COR-L47 (cell line): ENCODE data around the gene VAC14.
A peak's percentile ranks its signal among the peaks of the same experiment; 100 is the strongest.

Experiments used
- DNase-seq: peaks from one replicate; lab custom pipeline; 2025; lab: John Stamatoyannopoulos, UW

Gene VAC14

GRCh38 chr16:70692873-70693671 lies 107.9 kb downstream of the VAC14 start:
- DNase-seq = no peak

DNA sequence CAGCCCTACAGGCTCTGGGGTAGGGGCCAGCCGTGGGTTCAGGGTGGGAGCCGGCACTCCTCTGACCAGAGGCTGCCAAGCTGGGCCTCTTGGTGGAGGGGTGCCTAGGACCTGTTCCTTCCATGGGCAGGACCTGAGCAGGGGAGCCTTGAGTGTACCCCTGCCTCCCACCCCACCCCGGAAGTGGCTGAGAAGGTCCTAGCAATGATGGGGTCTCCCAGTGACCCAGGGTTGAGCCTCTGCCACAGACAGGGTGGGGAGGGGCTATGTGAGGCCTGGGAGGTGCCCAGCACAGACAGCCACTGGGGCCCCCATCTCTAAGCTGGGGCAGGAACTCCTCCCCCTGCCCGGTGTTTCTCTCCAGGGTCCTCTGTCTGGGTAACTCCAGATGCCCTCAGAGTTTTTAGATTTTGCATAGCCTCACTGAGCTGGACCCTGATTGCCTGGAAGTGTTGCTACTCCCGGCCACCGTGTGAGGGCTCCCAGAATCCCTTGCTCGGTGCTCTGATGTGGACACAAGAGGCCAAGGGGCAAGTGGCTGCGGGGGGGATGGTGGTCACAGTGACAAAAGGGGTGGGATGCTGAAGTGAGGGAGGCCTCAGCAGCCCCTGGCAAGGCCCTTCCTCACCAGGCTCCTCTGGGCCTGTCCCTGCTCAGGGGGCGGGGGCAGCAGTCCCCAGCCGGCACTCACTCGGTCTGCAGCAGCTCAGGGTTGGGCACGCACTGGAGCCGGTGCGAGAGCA lies 108.7 kb downstream of the VAC14 start:
- no peak for DNase-seq

DNA sequence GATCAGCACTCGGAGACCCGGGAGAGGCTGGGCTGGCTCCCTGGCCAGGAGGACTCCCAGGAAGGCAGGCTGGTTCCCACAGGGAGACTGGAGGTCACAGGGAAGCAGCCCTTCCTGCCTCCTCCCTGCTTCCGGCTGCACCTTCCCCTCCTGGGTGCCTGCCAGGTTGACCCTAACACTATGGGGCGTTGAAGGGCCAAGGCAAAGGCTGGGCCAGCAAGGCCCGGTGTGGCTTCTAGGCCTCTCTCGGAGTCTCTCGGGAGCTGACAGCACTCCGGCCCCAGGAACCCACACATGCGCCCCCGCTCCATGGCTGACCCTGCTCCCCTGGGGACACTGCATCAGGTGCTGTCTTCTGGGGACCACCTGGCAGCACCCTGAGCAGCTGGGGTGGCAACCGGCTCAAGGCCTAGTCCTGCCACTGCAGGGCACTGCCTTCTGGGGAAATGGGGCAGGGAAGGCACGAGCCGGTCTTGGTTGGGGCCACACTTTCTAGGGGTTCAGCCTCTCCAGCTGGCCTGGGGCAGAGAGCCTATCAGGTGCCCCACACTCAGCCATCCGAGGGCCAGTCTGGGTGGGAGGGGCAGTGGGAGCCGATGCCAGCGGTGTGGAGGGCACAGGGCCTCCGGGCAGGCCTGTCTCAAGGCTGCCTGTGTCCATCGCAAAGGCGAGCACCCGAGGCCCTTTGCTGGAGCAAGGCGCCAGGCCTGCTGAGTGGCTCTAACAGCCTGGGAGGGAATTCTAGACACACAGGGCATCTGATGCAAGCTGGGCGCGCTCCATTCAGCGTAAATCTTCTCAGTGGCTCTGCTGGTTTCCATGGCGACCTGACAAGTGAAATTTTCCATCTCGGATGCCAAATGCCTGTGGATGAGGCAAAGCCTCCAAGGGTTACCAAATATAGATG lies 109.5 kb downstream of the VAC14 start:
- no peak for DNase-seq

GRCh38 chr16:70689970-70690891 lies 110.7 kb downstream of the VAC14 start:
- DNase-seq = no peak

GRCh38 chr16:70689035-70689969 lies 111.7 kb downstream of the VAC14 start:
- DNase-seq = no peak

GRCh38 chr16:70688246-70688742 lies 112.7 kb downstream of the VAC14 start:
- DNase-seq = no peak

DNA sequence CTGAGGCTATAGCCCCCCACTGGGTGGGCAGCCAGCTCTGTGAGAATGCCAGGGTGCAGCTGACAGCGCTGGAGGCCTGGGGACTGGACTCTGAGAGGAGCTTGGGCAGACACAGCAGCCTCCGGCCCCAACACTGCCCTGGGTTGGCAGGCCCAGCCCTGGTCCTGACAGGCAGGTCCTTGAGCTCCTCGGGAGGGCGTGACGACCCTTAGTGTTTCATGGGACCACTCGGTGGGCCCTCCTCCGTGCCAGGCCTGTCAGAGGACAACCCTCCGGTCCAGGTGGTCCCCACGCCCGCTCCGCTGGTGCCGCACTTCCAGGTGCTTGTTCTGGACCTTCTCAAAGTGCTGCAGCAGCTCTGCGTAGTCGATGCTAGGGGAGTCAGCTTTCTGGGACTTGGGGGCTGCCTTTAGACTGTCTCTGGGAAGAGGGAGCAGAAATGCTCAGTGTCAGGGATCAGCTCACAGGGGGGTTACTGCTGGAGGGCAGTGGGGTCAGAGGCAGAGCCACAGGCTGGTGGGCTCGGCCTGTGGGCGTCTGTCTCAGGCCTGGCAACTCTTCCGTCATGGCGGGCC lies 113.2 kb downstream of the VAC14 start:
- no peak for DNase-seq

DNA sequence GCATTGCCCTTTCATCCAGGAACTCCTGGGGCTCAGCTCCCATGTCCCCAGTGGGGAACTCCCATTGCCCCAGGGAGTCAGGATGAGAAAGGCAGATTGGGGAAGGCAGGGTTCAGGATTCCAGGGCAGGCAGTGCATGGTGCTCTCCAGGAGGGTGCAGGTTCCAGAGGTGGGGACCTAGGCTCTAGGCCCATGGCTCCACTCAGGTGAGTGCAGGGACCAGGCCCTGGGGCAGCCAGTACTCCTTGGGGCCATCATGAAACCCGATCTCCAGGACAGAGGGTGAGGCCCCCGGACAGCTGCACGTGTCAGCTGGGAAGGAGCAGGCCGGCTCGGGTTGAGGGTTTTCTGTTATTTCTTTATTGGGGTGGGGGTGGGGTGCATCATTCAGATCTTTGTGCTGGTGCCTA lies 113.9 kb downstream of the VAC14 start:
- DNase-seq = no peak

DNA sequence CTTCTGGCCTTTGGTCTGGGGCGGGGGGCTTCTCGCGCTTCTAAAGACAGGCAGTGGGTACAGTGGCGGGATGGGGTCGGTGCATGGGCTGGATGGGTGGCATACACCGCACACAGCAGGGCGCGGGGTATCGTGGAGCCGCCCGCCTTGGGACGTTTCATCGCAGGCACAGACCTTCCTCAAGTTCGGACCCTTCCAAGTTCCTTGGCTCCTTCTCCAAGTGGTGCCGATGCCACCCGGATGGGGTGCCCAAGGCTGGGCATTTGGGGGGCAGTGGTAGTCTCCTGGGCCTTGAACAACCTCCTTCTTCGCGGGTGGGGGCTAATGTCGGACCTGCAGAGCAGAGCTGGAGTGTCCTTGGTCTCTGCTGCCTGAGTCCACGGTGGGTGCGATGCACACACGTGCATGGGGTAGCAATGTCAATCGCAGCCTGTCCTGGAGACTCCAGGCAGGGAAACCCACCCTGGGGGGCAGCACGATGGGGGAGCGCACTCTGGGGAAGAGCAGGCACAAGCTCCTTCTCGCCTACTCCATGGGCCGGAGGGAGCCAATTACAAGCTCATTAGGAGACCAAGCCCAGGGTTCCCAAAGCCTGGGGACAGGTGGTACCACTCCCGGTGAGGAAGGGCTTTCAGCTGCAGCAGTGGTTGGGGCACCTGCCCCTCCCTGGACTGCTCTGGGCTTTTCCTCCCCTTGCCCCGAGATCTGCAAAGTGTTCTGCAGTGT lies 114.4 kb downstream of the VAC14 start:
- DNase-seq = no peak

DNA sequence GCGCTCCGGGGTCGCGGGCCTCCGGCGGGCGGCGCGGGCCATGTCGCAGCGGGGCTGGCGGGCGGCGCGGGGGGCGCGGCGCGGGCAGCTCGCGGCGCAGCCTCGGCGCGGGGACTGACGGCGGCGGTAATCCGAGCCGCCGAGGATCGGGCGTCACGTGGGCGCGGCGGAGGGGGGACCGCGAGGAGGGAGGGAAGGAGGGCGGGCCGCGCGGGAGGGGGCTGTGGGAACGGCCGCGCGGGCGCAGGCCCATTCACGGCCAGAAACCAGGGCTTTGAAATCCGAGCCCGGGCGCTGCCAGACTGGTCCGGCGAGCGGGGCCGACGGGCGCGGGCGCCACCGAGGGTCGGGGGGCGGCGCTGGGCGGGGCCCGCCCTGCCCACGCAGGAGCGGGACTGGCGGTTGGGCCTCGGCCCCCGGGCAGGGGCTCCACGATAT lies 115.0 kb downstream of the VAC14 start, which contains the start of gene MTSS2:
Gene MTSS2 (minus strand): TSS at position 116 of the 438 bp plus-strand sequence. CDS start 262 bp downstream, outside the sequence.
- DNase-seq = peak; percentile 75

DNA sequence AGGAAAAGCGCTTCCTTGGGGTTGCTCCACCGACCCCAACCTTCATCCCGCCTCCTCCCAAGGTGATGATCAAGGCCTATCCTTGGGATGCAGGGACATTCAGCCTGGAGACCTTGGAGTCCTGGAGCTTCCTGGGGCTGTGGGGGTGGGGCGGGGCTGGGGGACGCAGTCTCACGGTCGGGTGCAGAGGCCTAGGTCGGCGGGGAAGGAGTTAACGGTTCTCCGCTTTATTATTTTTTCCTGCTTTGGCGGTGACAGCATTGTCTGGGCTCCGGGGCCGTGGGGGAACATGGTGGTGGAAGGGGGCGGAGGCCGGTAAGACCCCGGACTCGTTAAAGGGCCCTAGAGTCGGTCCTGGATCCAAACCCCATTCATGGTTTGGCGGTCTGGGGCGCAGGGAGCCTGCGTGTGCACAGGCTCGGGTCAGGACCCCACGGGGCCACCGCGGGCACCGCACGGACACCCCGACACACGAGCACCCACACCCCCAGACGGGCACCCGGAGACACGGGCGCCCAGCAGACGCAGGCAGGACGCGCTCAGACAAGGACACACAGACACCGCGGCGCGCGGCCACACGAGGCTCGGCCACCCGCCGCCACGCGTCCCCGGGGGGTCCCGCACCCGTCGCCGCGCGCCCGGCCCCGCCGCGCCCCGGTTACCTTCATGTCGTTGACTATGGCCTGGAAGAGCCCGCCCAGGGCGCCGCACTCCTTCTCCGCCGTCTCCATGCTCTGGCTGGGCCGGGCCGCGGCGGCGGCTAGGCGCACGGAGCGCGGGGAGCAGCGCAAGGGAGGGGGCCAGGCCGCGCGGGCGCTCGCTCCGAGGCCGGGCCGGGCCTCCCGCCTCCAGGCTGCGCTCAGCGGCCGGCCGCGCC lies 115.7 kb downstream of the VAC14 start:
- no peak for DNase-seq

DNA sequence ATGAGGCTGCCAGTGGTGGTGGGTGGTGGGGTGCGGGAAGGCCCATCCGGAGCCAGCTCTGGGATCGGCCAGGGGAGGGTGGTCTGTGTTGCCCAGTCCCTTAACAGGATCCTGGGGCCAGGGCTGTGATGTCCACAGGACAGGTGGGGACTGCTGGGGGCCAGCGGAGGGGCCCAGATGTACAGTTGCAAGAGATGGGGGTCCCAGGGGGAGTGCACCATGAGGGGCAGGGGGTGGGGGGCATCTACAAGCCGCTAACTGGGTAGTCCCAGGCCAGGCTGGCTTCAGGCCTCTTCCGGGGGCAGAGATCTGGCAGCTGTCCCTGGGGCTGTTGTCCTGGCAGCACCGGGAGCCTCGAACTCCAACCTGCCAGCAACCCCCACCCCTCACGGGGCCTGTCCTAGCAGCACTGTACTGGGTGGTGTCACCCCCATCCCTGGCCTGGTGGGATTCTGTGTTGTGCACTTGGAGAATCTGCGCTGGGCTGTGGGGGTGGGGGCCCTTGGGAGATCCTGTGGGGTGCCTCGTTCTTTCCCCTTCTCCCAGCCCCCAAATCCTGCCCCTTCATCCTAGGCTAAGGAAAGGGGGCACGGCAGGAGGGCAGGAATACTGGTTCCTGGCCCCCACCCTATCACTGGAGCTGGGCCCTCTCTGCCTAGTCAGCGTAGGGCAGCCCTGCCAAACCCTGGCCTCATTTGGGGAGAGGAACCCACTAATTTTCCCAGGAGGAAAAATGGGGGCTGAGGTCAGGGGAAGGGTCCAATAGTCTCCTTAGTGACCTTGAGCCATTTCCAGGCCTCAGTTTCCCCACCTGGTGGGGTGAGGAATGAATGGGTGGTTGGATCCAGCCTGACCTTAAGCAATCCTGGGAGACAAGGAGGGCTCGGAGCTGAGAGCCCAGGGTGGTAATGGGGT lies 116.6 kb downstream of the VAC14 start:
- no peak for DNase-seq

DNA sequence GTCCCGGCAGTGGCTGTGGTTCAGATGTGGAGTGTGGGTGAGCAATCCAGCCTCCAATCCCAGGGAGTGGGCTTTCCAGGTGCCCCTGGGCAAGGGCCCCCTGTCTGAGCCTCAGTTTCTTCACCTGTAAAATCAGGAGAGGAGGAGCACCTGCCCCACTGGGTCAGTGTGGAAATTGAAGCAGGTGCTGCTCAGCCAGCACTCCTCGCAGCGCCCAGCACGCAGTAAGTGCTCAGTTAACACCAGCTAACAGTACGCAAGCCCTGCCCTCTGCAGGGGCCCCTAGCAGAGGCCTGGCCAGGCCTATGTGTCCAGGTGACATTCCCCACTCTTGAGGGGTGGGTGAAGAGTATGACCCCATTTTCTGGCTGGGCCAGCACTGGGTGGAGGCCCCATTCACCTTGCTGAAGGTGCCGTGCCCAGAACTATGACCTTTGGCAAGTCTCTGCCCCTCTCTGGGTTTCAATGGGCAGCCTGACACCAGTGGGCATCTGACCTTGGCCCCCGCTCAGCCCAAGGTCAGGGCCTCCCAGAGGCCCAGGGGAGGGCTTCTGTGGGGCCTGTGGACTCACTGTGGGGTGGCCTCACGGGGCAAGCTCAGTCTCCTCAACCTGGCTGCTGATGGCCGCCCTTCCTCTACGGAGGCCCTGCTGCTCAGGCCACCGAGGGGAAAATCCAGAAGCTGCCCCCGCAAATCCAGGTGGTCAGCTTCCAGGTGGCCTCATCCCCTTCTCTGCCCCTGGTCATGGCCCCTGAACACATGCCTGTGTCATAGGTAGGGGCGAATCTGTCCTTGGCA lies 117.6 kb downstream of the VAC14 start:
- no peak for DNase-seq

GRCh38 chr16:70682239-70683145 lies 118.5 kb downstream of the VAC14 start:
- no peak for DNase-seq
